Esophagus squamous epithelium (tissue), 5 donors: ENCODE results near the gene CDK13. TPM values are rescaled to one million over a fixed set of nuclear protein-coding genes. Genes with fewer than 3 reads are reported as not detected.

Source experiments
- DNase-seq: peaks from one replicate; lab custom pipeline; 2025; lab: John Stamatoyannopoulos, UW
- H3K27ac ChIP-seq, 4 donors: fragments of 200-600 bp; sonication (generic); one replicate each; pipeline ENCODE4 v1.5.1; 2016 to 2019; ENCODE audit warnings: mild to moderate bottlenecking in 1 of 4
- H3K27me3 ChIP-seq, 4 donors: fragments of 200-600 bp; sonication (generic); 1 replicate in 3 of 4; 2 replicates in 1 of 4; pipeline versions ENCODE4 v1.5.1 to v1.6.0; 2017 to 2021; ENCODE audit warnings: antibody characterized with exemption in 1 of 4
- H3K36me3 ChIP-seq, 3 donors: fragments of 200-600 bp; sonication (generic); one replicate each; pipeline ENCODE4 v1.5.1; 2016 to 2019
- H3K4me1 ChIP-seq, 3 donors: fragments of 200-600 bp; sonication (generic); one replicate each; pipeline ENCODE4 v1.5.1; 2017 to 2019
- H3K4me3 ChIP-seq, 4 donors: fragments of 200-600 bp; sonication (generic); 1 replicate in 3 of 4; 2 replicates in 1 of 4; pipeline ENCODE4 v1.5.1; 2016 to 2019; ENCODE audit warnings: mild to moderate bottlenecking in 2 of 4, moderate library complexity in 1 of 4
- H3K9me3 ChIP-seq, 3 donors: fragments of 200-600 bp; sonication (generic); one replicate each; pipeline ENCODE4 v1.5.1; 2016 to 2019
- POLR2A ChIP-seq, 4 donors: fragments of 450-650 bp; IDR thresholded peaks; one replicate each; pipeline ENCODE4 v1.6.1; 2017; ENCODE audit warnings: antibody characterized with exemption in 4 of 4, mild to moderate bottlenecking in 4 of 4, moderate library complexity in 3 of 4
- WGBS, 2 donors: methylation state at CpG; one replicate each; pipeline ENCODE4 v1.1.5; 2018; 5-methylcytosine and 5-hydroxymethylcytosine counted together
- intact Hi-C: fragments of 100-400 bp; cut with DNase I; formaldehyde crosslinking; loops from one replicate; pipeline ENCODE4 v1.15.0; 2022
- total RNA-seq, 4 donors: library from RNA; depleted of rRNA; stranded (reverse); fragments of >200 nt; gene quantifications; one replicate each; pipeline ENCODE4 v1.1.0, GENCODE V29; 2016
- TF ChIP-seq, protein P1 (sequence below), 6 experiments: fragments of 450-650 bp in 4 of 6; fragments of 200-600 bp in 2 of 6; sonication (generic) in 2 of 6; IDR thresholded peaks; one replicate each; pipeline ENCODE4 v1.5.1; 2016 to 2019; ENCODE audit warnings: antibody characterized with exemption in 6 of 6, mild to moderate bottlenecking in 4 of 6, moderate library complexity in 4 of 6
- donor health status: DM: yes; HTN: yes; CAD: no.

CDK13 gene
- total RNA-seq, 4 donors from 2014 or later: 46.0 to 99.8 (median 66.0) TPM

DNA sequence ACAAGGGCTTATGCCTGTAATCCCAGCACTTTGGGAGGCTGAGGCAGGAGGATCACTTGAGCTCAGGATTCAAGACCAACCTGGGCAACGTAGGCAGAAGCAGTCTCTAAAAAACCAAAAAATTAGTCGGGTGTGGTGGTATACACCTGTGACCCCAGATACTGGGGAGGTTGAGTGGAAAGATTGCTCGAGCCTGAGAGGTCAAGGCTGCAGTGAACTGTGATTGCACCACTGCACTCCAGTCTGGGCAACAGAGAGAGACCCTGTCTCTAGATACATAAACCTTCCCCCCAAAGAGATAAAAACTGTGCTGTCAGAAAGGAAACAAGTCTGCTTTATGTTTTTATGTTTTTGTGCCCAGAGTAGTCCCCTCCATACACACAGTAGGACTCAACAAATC lies 27.5 kb upstream of the CDK13 start:
- no peak for DNase-seq

DNA sequence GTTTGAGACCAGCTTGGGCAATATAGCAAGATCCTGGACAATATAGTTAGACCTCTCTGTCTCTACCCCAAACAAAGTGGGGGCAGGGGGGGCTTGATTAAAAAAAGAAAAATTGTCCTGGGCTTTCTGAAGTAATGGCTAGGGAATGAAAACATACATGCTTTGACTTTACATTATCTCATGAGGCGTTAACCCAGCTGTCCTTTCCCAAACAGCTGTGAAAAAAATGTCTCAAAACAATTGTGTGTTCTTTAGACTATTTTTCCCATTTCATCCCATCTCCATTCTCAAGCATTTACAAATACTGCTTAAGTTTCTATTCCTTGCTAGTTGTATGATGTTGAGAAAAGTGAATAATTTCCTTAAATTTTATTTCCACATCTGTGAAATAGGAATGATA lies 27.0 kb upstream of the CDK13 start:
- intact Hi-C loops: no loop called here
- Histone ChIP-seq H3K36me3 (no peaks in the 10 kb centered on the region), H3K4me1 (peaks cover 0 to 40% (median 3%) of the 10 kb centered on the region in 3 donors), H3K9me3 (no peaks in the 10 kb centered on the region), H3K27me3 (no peaks in the 10 kb centered on the region), H3K4me3 (no peak overlapping the region), H3K27ac (peak overlapping the region in 2 of 4 donors; percentile 78 to 80)
- 84 to 86% methylated on average over 1 of the region's 1 CpG for WGBS, 2 donors
- DNase-seq: no peak
- TF ChIP-seq, protein P1, sequence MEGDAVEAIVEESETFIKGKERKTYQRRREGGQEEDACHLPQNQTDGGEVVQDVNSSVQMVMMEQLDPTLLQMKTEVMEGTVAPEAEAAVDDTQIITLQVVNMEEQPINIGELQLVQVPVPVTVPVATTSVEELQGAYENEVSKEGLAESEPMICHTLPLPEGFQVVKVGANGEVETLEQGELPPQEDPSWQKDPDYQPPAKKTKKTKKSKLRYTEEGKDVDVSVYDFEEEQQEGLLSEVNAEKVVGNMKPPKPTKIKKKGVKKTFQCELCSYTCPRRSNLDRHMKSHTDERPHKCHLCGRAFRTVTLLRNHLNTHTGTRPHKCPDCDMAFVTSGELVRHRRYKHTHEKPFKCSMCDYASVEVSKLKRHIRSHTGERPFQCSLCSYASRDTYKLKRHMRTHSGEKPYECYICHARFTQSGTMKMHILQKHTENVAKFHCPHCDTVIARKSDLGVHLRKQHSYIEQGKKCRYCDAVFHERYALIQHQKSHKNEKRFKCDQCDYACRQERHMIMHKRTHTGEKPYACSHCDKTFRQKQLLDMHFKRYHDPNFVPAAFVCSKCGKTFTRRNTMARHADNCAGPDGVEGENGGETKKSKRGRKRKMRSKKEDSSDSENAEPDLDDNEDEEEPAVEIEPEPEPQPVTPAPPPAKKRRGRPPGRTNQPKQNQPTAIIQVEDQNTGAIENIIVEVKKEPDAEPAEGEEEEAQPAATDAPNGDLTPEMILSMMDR (IDR thresholded peaks at IDR 0.05): no peak
- no peak for TF ChIP-seq POLR2A (IDR thresholded peaks at IDR 0.05)

More for the DNA sequence above, 27.5 kb upstream of the CDK13 start:
- H3K36me3 ChIP-seq: no peaks in the 10 kb centered on the region
- H3K27ac ChIP-seq: peak overlapping the region in 3 of 4 donors; percentile 61 to 80 (median 78)
- intact Hi-C loops: no loop called here
- H3K4me1 ChIP-seq: peaks cover 0 to 35% (median 3%) of the 10 kb centered on the region in 3 donors
- 74 to 88% methylated on average over 3 of the region's 3 CpGs for WGBS, 2 donors
- H3K27me3 ChIP-seq: no peaks in the 10 kb centered on the region
- TF ChIP-seq, protein P1 (IDR thresholded peaks at IDR 0.05): no peak
- no peak for TF ChIP-seq POLR2A (IDR thresholded peaks at IDR 0.05)
- no peaks in the 10 kb centered on the region for H3K9me3 ChIP-seq
- no peak overlapping the region for H3K4me3 ChIP-seq

DNA sequence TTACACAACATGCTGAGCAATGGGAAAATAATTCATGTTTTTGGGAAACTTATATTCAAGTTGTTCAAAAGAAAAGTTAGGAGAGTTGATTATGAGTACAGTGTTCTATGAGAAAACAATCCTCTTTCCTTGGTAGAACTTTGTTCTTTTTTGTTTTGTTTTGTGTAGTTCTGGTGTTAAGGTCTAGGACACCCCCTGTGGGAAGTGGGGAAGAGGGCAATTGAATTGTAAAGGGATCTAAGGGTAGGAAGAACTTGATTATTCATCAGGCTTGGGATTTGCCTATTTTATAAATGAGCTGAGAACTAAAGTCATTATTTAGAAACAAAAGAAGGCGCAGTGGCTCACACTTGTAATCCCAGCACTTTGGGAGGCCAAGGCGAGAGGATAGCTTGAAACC lies 25.9 kb upstream of the CDK13 start:
- no peaks in the 10 kb centered on the region for H3K27me3 ChIP-seq
- DNase-seq: no peak
- peak overlapping the region in 1 of 4 donors; percentile 50 for H3K27ac ChIP-seq
- no peak for TF ChIP-seq POLR2A (IDR thresholded peaks at IDR 0.05)
- H3K9me3 ChIP-seq: no peaks in the 10 kb centered on the region
- H3K4me1 ChIP-seq: peaks cover 0 to 50% (median 3%) of the 10 kb centered on the region in 3 donors
- no peak overlapping the region for H3K4me3 ChIP-seq
- no peaks in the 10 kb centered on the region for H3K36me3 ChIP-seq
- intact Hi-C loops: no loop called here
- WGBS, 2 donors: 83 to 84% methylated on average over 2 of the region's 2 CpGs

DNA sequence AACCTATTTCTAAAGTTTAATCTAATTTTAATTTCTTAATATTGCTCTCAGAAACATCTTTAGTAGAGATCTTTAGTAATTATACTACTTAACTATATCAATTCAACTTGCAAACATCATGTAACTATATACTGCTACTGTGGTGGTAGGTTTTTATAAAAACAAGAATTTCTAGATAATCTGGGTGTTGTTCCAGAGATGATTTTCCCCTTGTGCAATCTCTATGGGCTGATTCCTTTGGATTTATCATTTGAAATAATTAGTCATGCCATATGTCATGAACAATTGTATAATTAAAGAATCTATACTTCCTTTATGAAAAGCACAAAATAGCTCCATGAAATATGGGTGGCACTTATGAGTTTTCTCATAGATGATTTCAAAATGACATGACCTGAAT lies 23.9 kb upstream of the CDK13 start:
- H3K4me3 ChIP-seq: no peak overlapping the region
- no peaks in the 10 kb centered on the region for H3K36me3 ChIP-seq
- H3K27ac ChIP-seq: peak overlapping the region in 3 of 4 donors; percentile 76 to 84 (median 79)
- no peaks in the 10 kb centered on the region for H3K9me3 ChIP-seq
- peaks cover 4 to 50% (median 5%) of the 10 kb centered on the region in 3 donors for H3K4me1 ChIP-seq
- TF ChIP-seq POLR2A (IDR thresholded peaks at IDR 0.05): no peak
- TF ChIP-seq, protein P1 (IDR thresholded peaks at IDR 0.05): no peak
- no peak for DNase-seq
- intact Hi-C loops: no loop called here
- H3K27me3 ChIP-seq: no peaks in the 10 kb centered on the region

DNA sequence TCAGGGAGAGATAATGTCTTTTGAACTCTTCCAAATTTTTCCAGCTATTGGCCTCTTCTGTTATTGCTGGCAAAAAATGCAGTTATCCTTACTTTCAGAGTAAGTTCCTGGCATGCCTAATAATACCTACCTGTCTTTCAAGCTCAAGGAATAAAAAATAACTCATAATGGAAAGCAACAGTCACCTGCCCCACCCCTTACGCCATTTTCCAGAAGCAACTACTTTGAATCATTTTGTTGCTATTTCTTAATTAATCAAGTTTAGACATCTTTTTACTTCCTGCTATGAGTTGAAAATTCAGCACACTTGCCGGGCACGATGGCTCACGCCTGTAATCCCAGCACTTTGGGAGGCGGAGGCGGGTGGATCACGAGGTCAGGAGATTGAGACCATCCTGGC lies 23.0 kb upstream of the CDK13 start:
- H3K4me1 ChIP-seq: peaks cover 4 to 48% (median 4%) of the 10 kb centered on the region in 3 donors
- 34 to 50% methylated on average over 1 to 6 of the region's 7 CpGs for WGBS, 2 donors
- TF ChIP-seq, protein P1 (IDR thresholded peaks at IDR 0.05): no peak
- no peak for TF ChIP-seq POLR2A (IDR thresholded peaks at IDR 0.05)
- H3K9me3 ChIP-seq: no peaks in the 10 kb centered on the region
- no peaks in the 10 kb centered on the region for H3K36me3 ChIP-seq
- no peak overlapping the region for H3K4me3 ChIP-seq
- no peak for DNase-seq
- intact Hi-C loops: no loop called here
- H3K27ac ChIP-seq: peak overlapping the region in 3 of 4 donors; percentile 76 to 84 (median 79)
- H3K27me3 ChIP-seq: no peaks in the 10 kb centered on the region

DNA sequence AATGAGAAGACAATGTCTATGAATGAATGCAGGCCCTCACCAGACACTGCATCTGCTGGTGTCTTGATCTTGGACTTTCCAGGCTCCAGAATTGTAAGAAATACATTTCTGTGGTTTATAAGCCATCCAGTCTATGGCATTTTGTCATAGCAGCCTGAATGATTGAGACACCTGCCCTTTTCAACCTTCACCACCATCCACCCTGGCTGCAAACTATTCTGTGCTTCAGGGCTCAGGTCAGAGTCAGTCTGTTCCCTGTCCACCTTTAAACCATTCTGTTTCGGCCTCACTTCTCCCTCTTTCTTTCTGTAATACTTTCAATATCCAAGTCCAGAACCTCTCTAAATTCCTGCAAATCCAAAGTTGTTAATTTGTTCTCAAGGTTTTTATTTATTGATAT lies 15.9 kb upstream of the CDK13 start:
- 100% methylated on average over 1 of the region's 1 CpG for WGBS, 2 donors
- TF ChIP-seq, protein P1 (IDR thresholded peaks at IDR 0.05): no peak
- TF ChIP-seq POLR2A (IDR thresholded peaks at IDR 0.05): no peak
- no peak overlapping the region for H3K27ac ChIP-seq
- no peaks in the 10 kb centered on the region for H3K27me3 ChIP-seq
- intact Hi-C loops: no loop called here
- H3K36me3 ChIP-seq: no peaks in the 10 kb centered on the region
- H3K4me1 ChIP-seq: peaks cover 4 to 31% (median 4%) of the 10 kb centered on the region in 3 donors
- H3K4me3 ChIP-seq: no peak overlapping the region
- H3K9me3 ChIP-seq: no peaks in the 10 kb centered on the region
- no peak for DNase-seq
